HG03108 (cell line): ENCODE measurements around the gene TMEM250.
"Not testable (repeated sequence)": the region's sequence is repeated elsewhere in the genome, so short reads cannot be mapped to it uniquely, and the experiment has no call there.

Experiments
- ATAC-seq: cut with Tn5 transposase; IDR thresholded peaks from one replicate; pipeline ENCODE4 v1.9.1; 2021; ENCODE audit warnings: moderate library complexity; ENCODE audit not compliant: unreplicated experiment

Gene TMEM250

GRCh38 chr9:136118320-136119060 lies at the start of gene TMEM250:
TMEM250 (minus strand) TSS chr9:136118875; CDS start chr9:136116900, 1,975 bp downstream.
- ATAC-seq: peak; percentile 60

- ATAC-seq: no peak
These were observed 44.7 kb upstream of the TMEM250 start for GRCh38 chr9:136163248-136163850.

DNA sequence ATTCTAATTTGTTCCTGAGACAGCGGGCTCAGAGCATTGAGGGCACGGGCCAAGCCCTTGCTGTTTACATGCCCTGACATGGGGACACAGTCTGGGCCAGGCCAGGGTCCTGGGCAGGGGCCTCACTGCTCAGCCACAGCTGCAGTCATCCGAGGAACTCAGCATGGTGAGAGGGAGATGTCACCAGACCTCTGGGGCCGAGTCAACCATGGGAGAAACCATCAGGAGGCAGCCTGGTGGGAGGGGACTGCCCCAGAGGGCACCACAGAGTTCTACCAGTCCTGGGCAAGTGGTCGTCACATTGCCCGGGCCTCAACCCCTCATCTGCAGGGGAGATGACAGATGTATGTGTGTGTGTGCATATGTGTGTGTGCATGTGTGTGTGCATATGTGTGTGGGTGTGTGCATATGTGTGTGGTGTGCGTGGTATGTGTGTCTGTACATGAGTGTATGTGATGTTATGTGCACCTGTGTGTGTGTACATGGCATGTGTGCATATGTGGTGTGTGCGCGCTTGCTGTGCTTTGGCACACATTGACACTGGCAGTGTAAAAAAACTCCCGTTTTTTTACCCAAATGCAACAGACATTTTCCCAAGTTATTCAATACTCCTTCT lies 42.4 kb upstream of the TMEM250 start:
- ATAC-seq: no peak

- no peak for ATAC-seq
These were observed 41.7 kb upstream of the TMEM250 start for GRCh38 chr9:136160381-136160841.

GRCh38 chr9:136159851-136160250 lies 41.2 kb upstream of the TMEM250 start:
- no peak for ATAC-seq

DNA sequence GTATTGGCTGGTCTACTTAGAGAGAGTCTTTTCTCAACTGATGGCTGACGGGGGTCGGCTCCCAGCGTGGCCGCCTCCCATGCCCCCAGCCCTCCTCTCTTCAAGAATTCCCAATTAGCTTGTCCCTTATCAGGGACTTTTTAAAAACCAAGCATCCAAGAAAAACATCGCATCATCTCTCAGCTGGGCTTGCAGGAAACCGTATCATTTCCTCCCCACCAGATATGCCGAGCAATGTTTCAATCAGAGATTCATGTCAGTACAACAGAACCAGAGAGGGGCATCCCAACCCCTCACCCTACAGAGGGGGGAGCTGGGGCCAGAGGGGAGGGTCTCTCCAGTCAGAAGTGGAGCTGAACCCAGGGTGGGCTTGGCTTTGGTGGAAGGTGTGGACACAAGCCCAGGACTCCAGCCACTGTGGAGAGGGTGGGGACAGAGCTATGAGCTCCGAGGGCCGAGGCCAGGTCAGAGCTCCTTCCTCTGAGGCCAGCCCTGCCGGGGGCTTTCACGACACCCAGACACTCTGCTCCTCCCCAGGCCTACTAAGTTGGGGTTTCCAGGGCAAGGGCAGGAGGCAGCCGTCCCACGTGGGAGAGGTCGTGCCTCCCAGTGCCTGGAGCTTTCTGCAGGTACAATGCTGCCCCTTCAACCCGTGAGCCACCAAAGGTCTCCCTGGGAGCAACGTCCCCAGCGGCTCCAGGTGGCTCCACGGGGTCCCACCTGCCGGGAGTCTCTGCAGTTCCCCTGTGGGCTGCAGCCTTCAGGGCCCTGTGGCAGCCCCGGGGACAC lies 39.0 kb upstream of the TMEM250 start:
- ATAC-seq: no peak

DNA sequence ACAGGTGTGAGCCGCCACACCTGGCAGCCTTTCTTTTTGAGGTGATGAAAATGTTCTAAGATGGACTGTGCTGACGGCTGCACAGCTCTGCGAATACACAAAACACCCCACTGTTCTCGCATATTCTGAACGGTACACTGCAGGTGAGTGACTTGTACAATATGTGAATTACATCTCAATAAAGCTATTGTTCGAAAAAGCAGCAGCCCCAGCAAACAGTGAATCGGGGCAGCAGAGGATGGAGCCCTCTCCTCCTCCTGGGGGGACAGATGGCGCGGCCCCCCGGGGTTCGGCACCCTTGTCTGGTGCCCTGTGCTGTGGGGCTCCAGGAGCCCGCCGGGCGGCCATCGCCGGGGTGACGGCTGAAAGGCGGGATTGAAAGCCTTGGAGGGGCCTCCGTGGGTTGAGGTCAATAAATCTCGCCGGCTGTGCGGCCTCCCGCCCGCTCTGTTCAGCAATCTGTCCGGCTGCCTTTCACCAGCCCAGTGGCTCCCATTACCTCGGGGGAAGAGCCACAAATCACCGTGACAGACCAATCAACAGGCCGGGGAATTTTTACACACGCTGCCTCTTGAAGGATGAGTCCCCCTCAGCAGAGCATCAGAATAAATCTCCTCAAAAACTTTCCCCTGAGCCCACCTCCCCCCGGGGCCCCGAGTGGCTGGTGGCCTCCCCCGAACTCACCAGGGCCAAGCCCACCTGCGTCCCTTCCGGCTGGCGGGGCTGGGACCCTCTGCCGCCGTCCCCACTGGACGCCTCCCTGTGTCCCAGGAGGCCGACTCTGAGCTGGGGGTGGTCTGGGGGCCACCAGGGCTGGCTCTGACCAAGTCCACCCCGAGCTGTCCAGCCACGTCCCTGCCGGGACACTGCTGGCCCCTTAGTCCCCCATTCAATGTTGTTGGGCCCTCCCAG lies 37.8 kb upstream of the TMEM250 start:
- ATAC-seq: no peak

- ATAC-seq: no peak
These were observed 36.9 kb upstream of the TMEM250 start for GRCh38 chr9:136155576-136155975.

GRCh38 chr9:136154943-136155342 lies 36.3 kb upstream of the TMEM250 start:
- no peak for ATAC-seq

DNA sequence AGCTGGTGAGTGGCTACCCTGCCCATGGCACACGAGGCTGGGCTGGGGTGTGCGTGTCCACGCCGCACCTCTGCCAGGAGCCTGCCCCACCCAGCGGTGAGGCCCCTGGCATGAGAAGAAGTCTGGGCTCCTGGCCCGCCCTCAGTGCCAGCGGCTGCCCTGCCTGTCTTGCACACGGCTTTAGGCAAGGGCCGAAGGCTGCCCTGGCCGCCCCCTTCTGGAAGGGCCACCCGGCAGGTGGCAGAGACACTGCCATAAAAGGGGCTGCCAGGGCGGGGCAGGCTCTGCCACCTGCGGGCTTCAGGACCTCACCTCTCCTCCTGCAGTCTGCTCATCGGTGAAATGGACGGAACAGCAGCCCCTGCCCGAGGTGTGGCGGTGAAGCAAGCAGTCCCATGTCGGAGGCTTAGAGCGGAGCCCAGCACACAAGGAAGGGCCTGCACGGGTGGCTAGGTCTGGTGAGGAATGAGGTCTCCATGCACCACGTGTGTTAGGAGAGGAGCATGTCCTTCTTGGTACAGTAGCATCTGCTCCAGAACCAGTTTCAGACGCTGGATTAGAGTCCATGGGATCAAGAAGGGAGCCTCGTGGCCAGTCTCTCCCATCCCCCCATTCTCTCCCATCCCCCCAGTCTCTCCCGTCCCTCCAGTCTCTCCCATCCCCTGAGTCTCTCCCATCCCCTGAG lies 34.8 kb upstream of the TMEM250 start:
- no peak for ATAC-seq

DNA sequence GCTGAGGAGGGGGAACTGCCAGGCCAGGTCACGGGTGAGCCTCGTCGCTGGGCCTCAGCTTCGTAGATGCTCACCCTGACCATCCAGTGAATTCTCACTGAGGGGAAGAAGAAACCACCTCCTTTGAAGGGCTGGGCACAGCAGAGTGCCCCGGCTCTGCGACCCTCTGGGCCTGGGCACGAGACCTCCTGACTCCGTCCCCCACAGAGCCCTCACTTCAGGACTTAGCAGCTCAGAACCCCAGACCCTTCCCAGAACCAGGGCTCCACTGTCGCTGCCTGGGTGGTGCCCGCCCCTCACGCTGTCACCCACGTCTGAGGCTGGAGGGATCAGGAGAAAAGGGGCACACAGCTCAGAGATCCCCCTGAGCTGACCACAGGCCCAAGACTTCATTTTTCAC lies 34.3 kb upstream of the TMEM250 start:
- ATAC-seq: no peak

DNA sequence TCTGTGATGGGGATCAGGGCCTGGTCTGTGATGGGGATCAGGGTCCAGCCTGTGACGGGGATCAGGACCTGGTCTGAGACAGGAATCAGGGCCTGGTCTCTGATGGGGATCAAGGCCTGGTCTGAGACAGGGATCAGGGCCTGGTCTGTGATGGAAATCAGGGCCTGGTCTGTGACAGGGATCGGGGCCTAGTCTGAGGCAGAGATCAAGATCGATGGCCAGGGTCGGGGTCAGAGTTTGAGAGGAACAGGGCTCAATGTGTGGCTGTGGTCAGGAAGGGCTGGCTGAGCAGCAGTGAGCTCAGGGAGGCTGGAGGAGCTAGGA lies 33.8 kb upstream of the TMEM250 start:
- no peak for ATAC-seq

DNA sequence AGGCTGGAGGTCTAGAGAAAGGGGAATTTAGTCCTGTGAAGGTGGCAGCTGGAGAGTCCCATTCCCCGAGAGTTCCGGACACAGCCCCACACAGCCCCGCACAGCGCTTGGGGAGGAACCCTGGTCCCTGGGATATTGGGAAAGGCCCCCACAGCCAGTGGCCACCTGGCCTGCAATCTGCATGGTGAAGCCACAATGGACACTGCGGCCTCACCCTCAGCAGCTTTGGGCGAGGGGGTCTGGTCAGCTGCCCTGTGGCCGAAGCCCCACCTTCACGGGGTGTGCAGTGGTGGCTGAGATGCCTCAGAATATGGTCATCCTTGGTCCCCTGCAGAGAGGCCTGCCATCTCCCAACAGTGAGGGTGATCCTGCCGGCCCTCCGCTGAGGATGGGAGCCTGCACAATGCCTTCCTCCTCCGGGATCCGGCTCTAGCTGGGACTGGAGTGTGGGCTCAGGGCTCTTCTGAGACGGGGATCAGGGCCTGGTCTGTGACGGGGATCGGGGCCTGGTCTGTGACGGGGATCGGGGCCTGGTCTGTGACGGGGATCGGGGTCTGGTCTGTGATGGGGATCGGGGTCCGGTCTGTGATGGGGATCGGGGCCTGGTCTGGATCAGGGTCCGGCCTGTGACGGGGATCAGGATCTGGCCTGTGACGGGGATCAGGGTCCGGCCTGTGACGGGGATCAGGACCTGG lies 33.3 kb upstream of the TMEM250 start:
- no peak for ATAC-seq

- ATAC-seq: no peak
These were observed 32.6 kb upstream of the TMEM250 start for GRCh38 chr9:136151214-136151804.

GRCh38 chr9:136150664-136151213 lies 32.1 kb upstream of the TMEM250 start:
- not testable (repeated sequence) for ATAC-seq

GRCh38 chr9:136149853-136150252 lies 31.2 kb upstream of the TMEM250 start:
- ATAC-seq: no peak

- no peak for ATAC-seq
These were observed 30.7 kb upstream of the TMEM250 start for GRCh38 chr9:136149337-136149736.

DNA sequence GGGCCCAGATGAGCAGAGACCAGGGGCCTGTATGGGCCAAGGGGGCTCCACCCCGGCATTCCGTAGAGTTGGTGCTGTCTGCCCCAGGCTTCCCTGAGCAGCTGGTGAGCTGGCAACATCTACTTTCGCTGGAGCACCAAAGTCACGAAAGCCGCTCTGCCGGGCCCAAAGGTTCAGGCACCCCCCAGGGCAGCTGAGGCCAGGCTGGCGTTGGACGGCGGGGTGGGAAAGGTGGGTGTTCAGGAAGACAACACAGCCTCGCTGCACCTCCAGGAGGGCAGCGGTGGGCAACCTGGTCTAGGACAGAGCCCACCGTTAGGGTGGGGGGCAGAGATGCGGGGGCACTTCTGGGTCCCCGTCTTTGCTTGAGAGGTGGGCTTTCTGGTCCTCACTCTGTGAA lies 30.1 kb upstream of the TMEM250 start:
- no peak for ATAC-seq
